GM23248 (cell line): ENCODE results near the gene ZSCAN25.

Experiments
- EZH2 ChIP-seq: fragments of 200-600 bp; sonication (generic); IDR thresholded peaks from 2 replicates; pipeline ENCODE4 v1.6.1; 2018; ENCODE audit warnings: antibody characterized with exemption, mild to moderate bottlenecking; ENCODE audit not compliant: insufficient read depth, poor library complexity, severe bottlenecking
- EZH2phosphoT487 ChIP-seq: fragments of 200-600 bp; sonication (generic); IDR thresholded peaks from 2 replicates; pipeline ENCODE4 v1.6.1; 2018; ENCODE audit warnings: antibody characterized with exemption, moderate library complexity, mild to moderate bottlenecking, low read depth; ENCODE audit not compliant: insufficient read depth

DNA sequence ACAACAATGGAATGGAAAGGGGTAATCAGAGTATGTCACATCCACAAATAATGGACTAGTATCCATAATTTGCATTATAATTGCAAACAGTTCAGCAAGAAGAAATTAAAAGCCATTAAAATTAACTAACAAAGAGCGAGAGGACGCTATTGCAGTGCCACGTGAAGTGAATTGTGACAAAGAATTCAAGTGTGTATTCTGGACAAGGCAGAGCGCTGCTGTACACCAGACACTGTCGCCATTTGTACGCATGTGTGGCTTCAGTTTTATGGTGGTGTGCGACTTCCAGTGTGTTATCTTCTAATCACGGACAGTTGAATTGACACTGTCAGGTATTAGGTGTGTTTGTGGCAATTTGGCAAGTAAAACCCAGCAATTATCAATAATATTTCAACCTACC is 51.8 kb downstream of the ZSCAN25 start:
- TF ChIP-seq EZH2phosphoT487 (no peak), EZH2 (no peak)
